ENCODE data around the gene TAOK1.
A peak's percentile ranks its signal among the peaks of the same experiment; 100 is the strongest.
"Not testable (repeated sequence)": the region's sequence is repeated elsewhere in the genome, so short reads cannot be mapped to it uniquely, and the experiment has no call there.

The TAOK1 gene

GRCh38 chr17:29389982-29390850 is at the start of gene TAOK1:
Gene TAOK1 (plus strand): TSS chr17:29390363. CDS start chr17:29451549, 61,186 bp downstream.
- peak; percentile 93 to 97 for DNase-seq

GRCh38 chr17:29341726-29342125 is 48.4 kb upstream of the TAOK1 start:
- DNase-seq = no peak

GRCh38 chr17:29342158-29342765 is 47.9 kb upstream of the TAOK1 start:
- DNase-seq = no peak

- no peak for DNase-seq
Observed at GRCh38 chr17:29344201-29344856, 45.8 kb upstream of the TAOK1 start.

- no peak for DNase-seq
Observed at GRCh38 chr17:29345066-29345465, 45.1 kb upstream of the TAOK1 start.

DNA sequence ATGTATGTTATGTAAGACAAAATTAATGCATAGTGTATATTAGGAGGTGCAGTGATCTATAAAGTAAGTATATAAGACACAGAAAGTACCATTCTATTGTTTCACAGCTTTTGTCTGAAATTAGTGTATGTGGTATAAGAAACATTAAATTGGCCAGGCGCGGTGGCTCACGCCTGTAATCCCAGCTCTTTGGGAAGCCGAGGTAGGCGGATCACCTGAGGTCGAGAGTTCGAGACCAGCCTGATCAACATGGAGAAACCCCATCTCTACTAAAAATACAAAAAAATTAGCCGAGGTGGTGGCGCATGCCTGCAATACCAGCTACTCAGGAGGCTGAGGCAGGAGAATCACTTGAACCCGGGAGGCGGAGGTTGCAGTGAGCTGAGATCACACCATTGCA is 44.7 kb upstream of the TAOK1 start:
- not testable (repeated sequence) for DNase-seq

DNA sequence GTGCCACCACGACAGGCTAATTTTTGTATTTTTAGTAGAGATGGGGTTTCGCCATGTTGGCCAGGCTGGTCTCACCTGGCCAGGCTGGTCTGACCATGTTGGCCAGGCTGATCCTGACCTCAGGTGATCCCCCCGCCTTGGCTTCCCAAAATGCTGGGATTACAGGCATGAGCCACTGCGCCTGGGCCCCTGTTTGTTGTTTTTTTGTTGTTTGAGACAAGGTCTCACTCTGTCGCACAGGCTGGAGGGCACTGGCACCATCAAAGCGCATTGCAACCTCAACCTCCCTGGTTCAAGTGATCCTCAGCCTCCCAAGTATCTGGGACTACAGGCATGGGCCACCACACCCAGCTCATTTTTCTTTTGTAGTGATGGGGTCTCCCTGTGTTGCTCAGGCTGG is 43.7 kb upstream of the TAOK1 start:
- no peak for DNase-seq

DNA sequence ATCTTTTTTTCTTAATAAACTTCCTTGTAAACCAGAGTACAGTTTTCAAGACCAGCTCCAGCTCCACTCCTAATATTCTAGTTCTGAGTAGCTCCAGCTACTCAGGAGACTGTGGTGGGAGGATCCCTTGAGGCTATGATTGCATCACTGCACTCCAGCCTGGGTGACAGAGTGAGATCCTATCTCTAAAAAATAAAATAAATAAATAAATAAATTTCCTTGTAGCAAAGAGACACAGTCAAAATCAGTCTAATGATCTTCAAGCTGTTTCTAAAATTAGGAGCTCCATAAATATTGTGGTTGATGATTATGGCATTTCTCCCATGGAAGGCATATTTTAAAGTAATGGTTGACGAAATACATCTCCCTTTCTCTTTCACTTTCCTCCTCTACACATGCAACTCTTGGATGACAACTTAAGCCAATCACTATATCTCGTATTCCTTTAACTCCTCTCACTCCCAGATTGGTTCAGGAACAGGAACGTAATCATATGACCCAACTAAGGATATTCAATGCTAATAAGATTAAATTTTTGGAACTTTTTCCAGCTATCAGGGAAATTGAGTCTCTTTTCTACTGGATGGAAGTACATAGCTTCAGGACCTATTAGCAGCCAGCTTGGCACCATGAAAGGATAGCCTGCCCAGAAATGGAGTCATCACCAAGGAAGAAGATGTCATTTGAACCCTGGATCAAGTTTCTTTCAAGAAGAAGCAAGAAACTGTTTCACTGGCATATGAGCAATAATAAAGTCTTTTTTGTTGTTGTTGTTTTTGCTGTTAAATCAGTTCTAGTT is 42.1 kb upstream of the TAOK1 start:
- no peak for DNase-seq

- DNase-seq = no peak
Observed at GRCh38 chr17:29349409-29349808, 40.8 kb upstream of the TAOK1 start.

- DNase-seq = no peak
Observed at GRCh38 chr17:29352146-29352545, 38.0 kb upstream of the TAOK1 start.

GRCh38 chr17:29357232-29357631 is 32.9 kb upstream of the TAOK1 start:
- no peak for DNase-seq

- DNase-seq = no peak
Observed at GRCh38 chr17:29357821-29358232, 32.3 kb upstream of the TAOK1 start.

GRCh38 chr17:29358416-29358815 is 31.7 kb upstream of the TAOK1 start:
- no peak for DNase-seq

DNA sequence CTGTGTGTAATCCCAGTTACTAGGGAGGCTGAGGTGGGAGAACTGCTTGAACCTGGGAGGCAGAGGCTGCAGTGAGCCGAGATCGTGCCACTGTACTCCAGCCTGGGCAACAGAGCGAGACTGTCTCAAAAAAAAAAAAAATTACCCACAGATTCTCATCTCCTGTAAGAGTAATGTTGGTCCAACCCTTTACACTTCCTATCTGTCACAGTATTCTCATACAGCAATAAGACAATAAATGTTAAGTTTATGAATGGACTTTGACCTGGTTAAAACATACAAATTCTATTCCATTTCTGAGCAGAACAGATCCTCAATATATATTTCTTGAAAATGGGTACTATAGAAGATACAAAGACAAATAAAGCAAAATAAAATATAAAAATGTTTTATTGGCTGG is 30.4 kb upstream of the TAOK1 start:
- DNase-seq = no peak

GRCh38 chr17:29363716-29364115 is 26.4 kb upstream of the TAOK1 start:
- DNase-seq = no peak

GRCh38 chr17:29364691-29365090 is 25.5 kb upstream of the TAOK1 start:
- no peak for DNase-seq

GRCh38 chr17:29368161-29368560 is 22.0 kb upstream of the TAOK1 start:
- no peak for DNase-seq

DNA sequence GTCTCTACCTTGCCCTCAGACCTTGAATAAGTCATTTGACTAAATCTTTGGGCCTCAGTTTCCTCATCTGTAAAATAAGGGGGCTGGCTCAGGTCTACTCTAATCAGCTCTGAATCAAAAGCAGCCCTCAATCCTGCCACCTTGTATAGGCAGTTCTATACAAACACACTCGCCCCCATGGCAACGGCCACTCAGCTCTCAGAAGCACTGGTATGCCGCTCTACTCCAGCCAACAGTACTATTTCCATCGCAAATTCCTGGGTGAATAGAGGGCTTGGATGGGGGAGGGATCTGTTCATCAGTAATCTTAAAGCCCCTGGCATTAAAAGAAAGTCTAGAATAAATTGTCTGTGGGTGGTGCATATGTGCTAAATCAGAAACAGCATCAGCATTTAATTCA is 21.2 kb upstream of the TAOK1 start:
- no peak for DNase-seq

DNA sequence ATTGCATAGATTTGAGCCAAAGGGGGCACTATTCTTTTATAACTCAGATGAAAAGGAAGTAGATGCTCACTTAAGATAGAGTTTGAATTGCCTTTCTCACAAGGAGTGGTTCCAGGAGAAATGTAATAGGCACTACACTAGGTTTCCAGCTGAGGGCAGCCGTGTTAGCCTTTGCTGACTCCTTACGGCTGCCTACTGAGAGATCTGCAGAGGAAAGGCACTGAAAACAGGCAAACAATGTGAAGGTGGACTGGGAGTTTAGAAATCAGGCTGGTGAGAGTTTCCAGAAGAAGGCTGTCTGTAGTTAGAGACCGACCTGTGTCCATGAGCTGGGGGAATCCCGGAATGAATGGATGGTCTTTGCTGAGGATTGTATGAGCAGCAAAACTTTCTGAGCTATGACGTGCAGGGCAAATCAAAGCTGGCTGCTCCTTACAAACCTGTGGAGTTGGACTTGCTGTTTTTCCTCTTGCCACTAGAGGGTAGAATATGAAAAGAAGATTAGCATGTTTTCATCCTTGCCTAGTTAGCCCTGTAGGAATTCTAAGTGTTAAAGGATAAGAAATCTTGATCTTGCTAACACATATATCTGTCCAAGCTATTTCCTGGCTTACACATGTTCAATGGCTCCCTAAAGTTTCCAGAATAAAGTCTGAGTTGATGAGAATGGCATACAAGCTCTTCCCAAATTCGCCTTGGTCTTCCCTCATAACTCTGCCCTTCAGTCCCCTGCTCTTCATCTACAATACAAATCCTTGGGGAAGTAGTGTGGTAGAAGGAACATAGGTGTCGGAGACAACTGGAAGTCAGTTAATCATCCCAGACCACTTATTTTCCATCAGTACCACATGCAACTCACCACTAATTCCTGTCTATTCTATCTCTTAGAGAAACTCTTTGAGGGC is 20.1 kb upstream of the TAOK1 start:
- peak; percentile 38 to 67 for DNase-seq

DNA sequence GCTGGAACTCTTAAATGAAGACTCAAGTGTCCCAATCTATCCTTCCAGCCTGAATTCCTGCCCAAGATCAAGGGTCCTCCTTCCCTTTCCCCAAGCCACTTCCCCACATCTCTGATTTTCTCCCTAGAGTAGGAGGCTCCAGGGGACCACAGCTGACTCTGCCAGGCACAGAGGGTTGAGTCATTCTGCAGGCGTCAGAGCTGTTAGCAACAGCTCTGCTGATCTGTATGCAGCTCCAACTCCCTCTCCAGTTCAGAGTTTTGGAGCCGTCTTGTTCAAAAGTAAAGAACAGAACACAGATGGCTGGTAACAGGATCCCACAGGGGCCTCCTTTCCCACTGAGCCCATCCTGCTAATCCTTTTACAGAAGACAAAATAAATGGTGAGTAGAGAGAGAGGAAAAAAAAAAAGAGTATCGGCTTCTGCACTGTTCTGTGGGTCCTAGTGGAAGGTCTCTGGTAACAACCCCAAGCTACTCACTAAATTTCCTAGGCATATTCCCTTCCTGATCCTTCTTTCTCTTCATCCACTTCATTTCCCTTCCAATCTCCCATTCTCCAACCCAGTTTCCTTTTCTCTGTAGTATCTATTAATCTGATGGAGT is 13.4 kb upstream of the TAOK1 start:
- no peak for DNase-seq

- DNase-seq = no peak
Observed at GRCh38 chr17:29378500-29378899, 11.7 kb upstream of the TAOK1 start.

Measured in SHP77 (cell line).